GM12878 (cell line): Measurements from ENCODE around the gene BSND. TPM values are rescaled to one million over a fixed set of nuclear protein-coding genes. Genes with fewer than 3 reads are reported as not detected.

Experiments used
- ATAC-seq: fragments of 200-7000 bp; cut with Tn5 transposase; 3 replicates; pipeline ENCODE4 v1.9.1; 2020; ENCODE audit warnings: mild to moderate bottlenecking, moderate library complexity
- BruUV-seq: library from RNA; stranded (reverse); fragments of 400-500 nt; replicated peaks from 2 replicates; lab custom pipeline; 2021; lab: Mats Ljungman, UMichigan
- CTCF ChIA-PET: fragments of 300-600 bp; sonication (Branson Sonifier 250); formaldehyde crosslinking; extraction: SDS; loops from one replicate; lab custom pipeline; 2021; ENCODE audit warnings: inconsistent platforms; lab: Yijun Ruan, JAX
- POLR2A ChIA-PET: fragments of 350-600 bp; formaldehyde crosslinking; extraction: SDS; loops from one replicate; lab custom pipeline; 2021; ENCODE audit warnings: inconsistent platforms; lab: Charles Lee
- RAD21 ChIA-PET: fragments of 300-600 bp; sonication (Branson Sonifier 250); formaldehyde crosslinking; loops from one replicate; lab custom pipeline; 2023; ENCODE audit warnings: antibody characterized with exemption; ENCODE audit not compliant: unreplicated experiment; lab: Charles Lee
- SMC1A ChIA-PET: fragments of 300-600 bp; sonication (Branson Sonifier 250); formaldehyde crosslinking; loops from one replicate; lab custom pipeline; 2023; ENCODE audit not compliant: unreplicated experiment, uncharacterized antibody; lab: Charles Lee
- DNase-seq: peaks from one replicate; pipeline ENCODE4 v3.0.0-alpha.2; 2011; ENCODE audit warnings: low read depth, low spot score
- FAIRE-seq: peaks from 3 replicates; lab custom pipeline; 2011; peaks lifted over from hg19 to GRCh38; lab: Jason Lieb, UNC
- H2AFZ ChIP-seq: 2 replicates; pipeline ENCODE4 v1.6.0; 2011; ENCODE audit warnings: low read depth, low read length, control low read depth; ENCODE audit not compliant: control insufficient read depth
- H3K27ac ChIP-seq: 2 replicates; pipeline ENCODE4 v1.5.1; 2011; ENCODE audit warnings: control low read depth; ENCODE audit not compliant: control insufficient read depth, insufficient read depth
- H3K27me3 ChIP-seq, 2 experiments: replicated peaks in 1 of 2; 2 replicates each; pipeline versions ENCODE4 v1.6.0 to v1.6.1; 2011; ENCODE audit warnings: low read length in 1 of 2; ENCODE audit not compliant: control insufficient read depth in 2 of 2, insufficient read depth in 2 of 2
- H3K36me3 ChIP-seq, 2 experiments: 2 replicates each; pipeline ENCODE4 v1.5.1; 2011; ENCODE audit warnings: low read length in 1 of 2; ENCODE audit not compliant: control insufficient read depth in 2 of 2, insufficient read depth in 2 of 2
- H3K4me1 ChIP-seq: 2 replicates; pipeline ENCODE4 v1.6.1; 2011; ENCODE audit warnings: mild to moderate bottlenecking, low read length, moderate library complexity, mixed read lengths; ENCODE audit not compliant: control insufficient read depth, insufficient read depth
- H3K4me2 ChIP-seq: 2 replicates; pipeline ENCODE4 v1.6.0; 2011; ENCODE audit warnings: control low read depth; ENCODE audit not compliant: control insufficient read depth, insufficient read depth
- H3K4me3 ChIP-seq: fragments of 200-600 bp; sonication (generic); 2 replicates; pipeline ENCODE4 v1.5.1; 2016
- H3K79me2 ChIP-seq: 2 replicates; pipeline ENCODE4 v1.6.0; 2011; ENCODE audit warnings: low read length; ENCODE audit not compliant: control insufficient read depth, insufficient read depth
- H3K9ac ChIP-seq: 2 replicates; pipeline ENCODE4 v1.8.0; 2011; ENCODE audit warnings: low read length, control low read depth, mixed read lengths; ENCODE audit not compliant: control insufficient read depth, insufficient read depth
- H3K9me3 ChIP-seq: replicated peaks from 3 replicates; pipeline ENCODE4 v1.5.1; 2011; ENCODE audit warnings: mild to moderate bottlenecking, low read length; ENCODE audit not compliant: control insufficient read depth, insufficient read depth
- H4K20me1 ChIP-seq: 2 replicates; pipeline ENCODE4 v1.6.0; 2011; ENCODE audit not compliant: control insufficient read depth, insufficient read depth
- ATF3 ChIP-seq: IDR thresholded peaks from 2 replicates; pipeline ENCODE4 v1.6.1; 2011; ENCODE audit warnings: low read depth, mild to moderate bottlenecking, low read length, moderate library complexity, borderline replicate concordance; ENCODE audit errors: extremely low read depth
- BHLHE40 ChIP-seq, 2 experiments: fragments of 450-650 bp in 1 of 2; IDR thresholded peaks; 2 replicates each; pipeline ENCODE4 v1.6.1; 2011 to 2017; ENCODE audit warnings: low read depth in 2 of 2, borderline replicate concordance in 1 of 2, improper control_type of control experiment in 1 of 2, low read length in 1 of 2, mild to moderate bottlenecking in 1 of 2
- CEBPB ChIP-seq, 2 experiments: fragments of 150-350 bp in 1 of 2; IDR thresholded peaks; 2 replicates each; pipeline ENCODE4 v1.6.1; 2012 to 2014; ENCODE audit warnings: low read depth in 2 of 2, low read length in 2 of 2, borderline replicate concordance in 1 of 2, inconsistent platforms in 1 of 2
- EGR1 ChIP-seq, 2 experiments: IDR thresholded peaks; 1 replicate in 1 of 2; 2 replicates in 1 of 2; pipeline ENCODE4 v1.6.1; 2011 to 2012; ENCODE audit warnings: low read depth in 2 of 2, low read length in 2 of 2, borderline replicate concordance in 1 of 2, mild to moderate bottlenecking in 1 of 2, moderate library complexity in 1 of 2
- FOXK2 ChIP-seq: fragments of 450-650 bp; IDR thresholded peaks from 2 replicates; pipeline ENCODE4 v1.6.1; 2017; ENCODE audit warnings: mild to moderate bottlenecking, moderate library complexity
- HCFC1 ChIP-seq: fragments of 150-350 bp; IDR thresholded peaks from 2 replicates; pipeline ENCODE4 v1.6.1; 2014; ENCODE audit warnings: low read length
- KDM1A ChIP-seq: fragments of 200-600 bp; sonication (generic); IDR thresholded peaks from 2 replicates; pipeline ENCODE4 v1.6.1; 2016; ENCODE audit warnings: borderline replicate concordance
- PKNOX1 ChIP-seq: fragments of 450-650 bp; IDR thresholded peaks from 2 replicates; pipeline ENCODE4 v1.6.1; 2016; ENCODE audit warnings: mild to moderate bottlenecking
- POLR2AphosphoS5 ChIP-seq: IDR thresholded peaks from 2 replicates; pipeline ENCODE4 v1.6.1; 2011; ENCODE audit warnings: mild to moderate bottlenecking, low read length, inconsistent platforms
- RBBP5 ChIP-seq: fragments of 200-600 bp; sonication (generic); conservative IDR thresholded peaks from 2 replicates; pipeline ENCODE4 v1.6.1; 2016
- REST ChIP-seq: IDR thresholded peaks from 2 replicates; pipeline ENCODE4 v1.6.1; 2012; ENCODE audit warnings: mild to moderate bottlenecking, low read depth, low read length
- SIN3A ChIP-seq: IDR thresholded peaks from 2 replicates; pipeline ENCODE4 v1.6.1; 2012; ENCODE audit warnings: low read depth, low read length, improper control_type of control experiment
- SREBF1 ChIP-seq: IDR thresholded peaks from 2 replicates; pipeline ENCODE4 v1.6.1; 2012; ENCODE audit warnings: mild to moderate bottlenecking, low read length
- STAT3 ChIP-seq: IDR thresholded peaks from 2 replicates; pipeline ENCODE4 v1.6.1; 2011; ENCODE audit warnings: low read depth, low read length, improper control_type of control experiment
- TAF1 ChIP-seq: IDR thresholded peaks from 2 replicates; pipeline ENCODE4 v1.6.1; 2011; ENCODE audit warnings: mild to moderate bottlenecking, low read depth, low read length, borderline replicate concordance
- YBX1 ChIP-seq: fragments of 450-650 bp; IDR thresholded peaks from 2 replicates; pipeline ENCODE4 v1.6.1; 2016; ENCODE audit warnings: antibody characterized with exemption
- ZBED1 ChIP-seq: IDR thresholded peaks from 2 replicates; pipeline ENCODE4 v1.6.1; 2016; ENCODE audit warnings: borderline replicate concordance
- ZBTB33 ChIP-seq: fragments of 450-650 bp; IDR thresholded peaks from 2 replicates; pipeline ENCODE4 v1.6.1; 2017; ENCODE audit warnings: mild to moderate bottlenecking
- ZNF274 ChIP-seq: IDR thresholded peaks from one replicate; pipeline ENCODE4 v1.8.0; 2011; ENCODE audit not compliant: insufficient read length, insufficient read depth
- WGBS: methylation state at CpG from one replicate; pipeline ENCODE4 v1.1.6; 2016; ENCODE audit warnings: low lambda C conversion rate; ENCODE audit not compliant: insufficient replicate concordance, insufficient coverage; ENCODE audit errors: missing lambda C conversion rate; 5-methylcytosine and 5-hydroxymethylcytosine counted together
- in situ Hi-C: fragments of 300-500 bp; cut with MboI; formaldehyde crosslinking; loops from 9 replicates; pipeline ENCODE4 v1.14.3; 2018; ENCODE audit warnings: mixed read lengths
- intact Hi-C: fragments of 100-400 bp; cut with micrococcal nuclease; formaldehyde crosslinking; loops from one replicate; pipeline ENCODE4 v1.14.2; 2022; ENCODE audit not compliant: unreplicated experiment
- polyA plus RNA-seq, 11 experiments: library from polyadenylated mRNA; depleted of rRNA in 4 of 11; unstranded in 6 of 11; stranded (reverse) in 5 of 11; fragments of >200 nt; fragmentation: Nextera tagmentation in 4 of 11; fragmentation: Illumina TruSeq in 1 of 11; extraction: Ambion mirVana in 4 of 11; extraction: Trizol in 1 of 11; gene quantifications; 1 replicate in 1 of 11; 2 replicates in 10 of 11; pipeline versions ENCODE4 v1.2.1 to v1.2.3, GENCODE V29; 2011 to 2016; ENCODE audit warnings: inconsistent platforms in 2 of 11, missing spikeins in 2 of 11, low read depth in 1 of 11
- total RNA-seq, 4 experiments: library from RNA; depleted of rRNA in 3 of 4; stranded (reverse); fragments of >200 nt in 3 of 4; fragmentation: Illumina TruSeq in 1 of 4; extraction: Trizol in 1 of 4; gene quantifications; 2 replicates each; pipeline versions ENCODE4 v1.2.1 to v1.2.3, GENCODE V29; 2013 to 2021

The BSND gene
- total and polyA plus RNA-seq, 10 of the 15 experiments (the other 5 are each of a cell fraction or from before 2014, with no cell fraction given), result not detected

- no TSS peak for BruUV-seq
- ChIA-PET SMC1A (interaction anchor here (0.9 kb wide), 1 partner anchor 23 kb away, joined by 3 read pairs; no protein-coding TSS in a partner anchor), CTCF (interaction anchor here (0.8 to 3.2 kb wide), 5 partner anchors 12 to 27 kb away, joined by 3 to 19 read pairs (median 7); no protein-coding TSS in a partner anchor), POLR2A (no interaction called here), RAD21 (no interaction called here)
- Histone ChIP-seq H3K9ac (no peak overlapping the region), H4K20me1 (no peaks in the 10 kb centered on the region), H3K36me3 (no peaks in the 10 kb centered on the region), H3K27me3 (peaks cover 0 to 4% of the 10 kb centered on the region in 2 experiments; a peak in 1 of 4 replicates), H3K79me2 (no peaks in the 10 kb centered on the region), H3K27ac (no peak overlapping the region), H3K9me3 (no peaks in the 10 kb centered on the region; the same call in 2 of the 3 replicates), H3K4me1 (peaks cover 10% of the 10 kb centered on the region), H2AFZ (no peak overlapping the region), H3K4me2 (no peak overlapping the region), H3K4me3 (no peak overlapping the region)
- no peak for DNase-seq
- in situ Hi-C loops (no loop called here), intact Hi-C loops (no loop called here)
- ATAC-seq, result no peak
- no peak for FAIRE-seq
- WGBS, result 59% methylated on average over 4 of the region's 4 CpGs
- TF ChIP-seq STAT3 (no peak), KDM1A (no peak), ZBTB33 (no peak), REST (no peak), YBX1 (no peak), CEBPB (IDR thresholded peaks at IDR 0.05; ENCODE audit: borderline replicate concordance in 1 of 2, low read depth in 2 of 2, low read length in 2 of 2) (no peak), BHLHE40 (IDR thresholded peaks at IDR 0.05; ENCODE audit: borderline replicate concordance in 1 of 2, low read depth in 2 of 2, low read length in 1 of 2) (no peak), PKNOX1 (no peak), SREBF1 (no peak), POLR2AphosphoS5 (no peak), ATF3 (no peak), ZNF274 (no peak), EGR1 (IDR thresholded peaks at IDR 0.05; ENCODE audit: borderline replicate concordance in 1 of 2, low read depth in 2 of 2, low read length in 2 of 2) (no peak), RBBP5 (no peak), ZBED1 (no peak), TAF1 (no peak), HCFC1 (no peak), SIN3A (no peak), FOXK2 (no peak)
Observed at GRCh38 chr1:54972436-54972835, 26.3 kb upstream of the BSND start.
